SU-DHL-6 (cell line): ENCODE results near the gene HIPK3.

Experiments used
- EZH2phosphoT487 ChIP-seq: fragments of 200-600 bp; sonication (generic), shearing (Covaris generic); conservative IDR thresholded peaks from 2 replicates; pipeline ENCODE4 v1.6.1; 2018; ENCODE audit warnings: mild to moderate bottlenecking, antibody characterized with exemption, low read length, moderate library complexity, mixed read lengths
- TF ChIP-seq, protein P1 (sequence below): fragments of 200-600 bp; sonication (generic); IDR thresholded peaks from one replicate; pipeline ENCODE4 v1.5.1; 2017; ENCODE audit warnings: antibody characterized with exemption, mild to moderate bottlenecking, low read length, moderate library complexity; ENCODE audit not compliant: insufficient read depth, poor library complexity, severe bottlenecking

- TF ChIP-seq, protein P1, sequence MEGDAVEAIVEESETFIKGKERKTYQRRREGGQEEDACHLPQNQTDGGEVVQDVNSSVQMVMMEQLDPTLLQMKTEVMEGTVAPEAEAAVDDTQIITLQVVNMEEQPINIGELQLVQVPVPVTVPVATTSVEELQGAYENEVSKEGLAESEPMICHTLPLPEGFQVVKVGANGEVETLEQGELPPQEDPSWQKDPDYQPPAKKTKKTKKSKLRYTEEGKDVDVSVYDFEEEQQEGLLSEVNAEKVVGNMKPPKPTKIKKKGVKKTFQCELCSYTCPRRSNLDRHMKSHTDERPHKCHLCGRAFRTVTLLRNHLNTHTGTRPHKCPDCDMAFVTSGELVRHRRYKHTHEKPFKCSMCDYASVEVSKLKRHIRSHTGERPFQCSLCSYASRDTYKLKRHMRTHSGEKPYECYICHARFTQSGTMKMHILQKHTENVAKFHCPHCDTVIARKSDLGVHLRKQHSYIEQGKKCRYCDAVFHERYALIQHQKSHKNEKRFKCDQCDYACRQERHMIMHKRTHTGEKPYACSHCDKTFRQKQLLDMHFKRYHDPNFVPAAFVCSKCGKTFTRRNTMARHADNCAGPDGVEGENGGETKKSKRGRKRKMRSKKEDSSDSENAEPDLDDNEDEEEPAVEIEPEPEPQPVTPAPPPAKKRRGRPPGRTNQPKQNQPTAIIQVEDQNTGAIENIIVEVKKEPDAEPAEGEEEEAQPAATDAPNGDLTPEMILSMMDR, result no peak
- TF ChIP-seq EZH2phosphoT487, result no peak
Observed at GRCh38 chr11:33384220-33384619, 127.0 kb downstream of the HIPK3 start.
